ENCODE measurements around the gene MAML3.

MAML3 gene

DNA sequence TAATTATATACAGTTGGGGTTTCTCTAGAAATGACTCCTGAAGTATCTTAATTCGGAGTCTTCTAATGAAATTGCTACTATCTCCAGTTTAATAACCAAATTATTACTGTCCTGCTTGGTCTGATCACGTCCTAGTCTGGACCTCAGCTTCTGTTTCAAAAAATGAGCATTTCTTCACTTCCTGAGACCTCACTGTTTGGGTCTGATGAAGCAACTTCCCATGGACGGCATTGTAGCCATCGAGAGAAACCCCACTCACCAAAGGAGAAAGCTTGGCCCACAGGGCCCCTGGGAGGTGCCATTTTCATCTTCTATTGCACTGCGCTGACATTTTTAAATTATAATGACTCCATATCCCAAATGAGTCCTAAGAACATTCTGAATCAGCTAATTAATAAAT, 310.3 kb downstream of the MAML3 start:
- Histone ChIP-seq H3K9me3 (ENCODE audit: low read length) (no peaks in the 10 kb centered on the region), H3K79me2 (ENCODE audit: insufficient read depth, low read length) (no peaks in the 10 kb centered on the region), H3K4me1 (ENCODE audit: insufficient read depth, low read length, severe bottlenecking) (no peaks in the 10 kb centered on the region), H3K27ac (ENCODE audit: low read depth, low read length, poor library complexity, severe bottlenecking) (no peak overlapping the region), H3K36me3 (ENCODE audit: insufficient read depth, low read length) (no peaks in the 10 kb centered on the region), H3K4me3 (ENCODE audit: low read depth, low read length, poor library complexity, severe bottlenecking) (no peak overlapping the region), H3F3A (ENCODE audit: insufficient read depth, low read length) (no peaks in the 10 kb centered on the region), H3K9ac (ENCODE audit: low read length) (no peak overlapping the region), H3K9me2 (ENCODE audit: low read depth, low read length) (no peaks in the 10 kb centered on the region), H2AFZ (ENCODE audit: low read length) (no peak overlapping the region), H4K20me1 (ENCODE audit: insufficient read depth, low read length) (no peaks in the 10 kb centered on the region), H3K27me3 (ENCODE audit: insufficient read depth, low read length) (no peaks in the 10 kb centered on the region), H3K4me2 (ENCODE audit: low read length) (no peak overlapping the region)
- TF ChIP-seq, protein P1, sequence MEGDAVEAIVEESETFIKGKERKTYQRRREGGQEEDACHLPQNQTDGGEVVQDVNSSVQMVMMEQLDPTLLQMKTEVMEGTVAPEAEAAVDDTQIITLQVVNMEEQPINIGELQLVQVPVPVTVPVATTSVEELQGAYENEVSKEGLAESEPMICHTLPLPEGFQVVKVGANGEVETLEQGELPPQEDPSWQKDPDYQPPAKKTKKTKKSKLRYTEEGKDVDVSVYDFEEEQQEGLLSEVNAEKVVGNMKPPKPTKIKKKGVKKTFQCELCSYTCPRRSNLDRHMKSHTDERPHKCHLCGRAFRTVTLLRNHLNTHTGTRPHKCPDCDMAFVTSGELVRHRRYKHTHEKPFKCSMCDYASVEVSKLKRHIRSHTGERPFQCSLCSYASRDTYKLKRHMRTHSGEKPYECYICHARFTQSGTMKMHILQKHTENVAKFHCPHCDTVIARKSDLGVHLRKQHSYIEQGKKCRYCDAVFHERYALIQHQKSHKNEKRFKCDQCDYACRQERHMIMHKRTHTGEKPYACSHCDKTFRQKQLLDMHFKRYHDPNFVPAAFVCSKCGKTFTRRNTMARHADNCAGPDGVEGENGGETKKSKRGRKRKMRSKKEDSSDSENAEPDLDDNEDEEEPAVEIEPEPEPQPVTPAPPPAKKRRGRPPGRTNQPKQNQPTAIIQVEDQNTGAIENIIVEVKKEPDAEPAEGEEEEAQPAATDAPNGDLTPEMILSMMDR (IDR thresholded peaks at IDR 0.05; ENCODE audit: low read length), result no peak
- no peak for TF ChIP-seq EZH2 (IDR thresholded peaks at IDR 0.05; ENCODE audit: borderline replicate concordance, low read length)

DNA sequence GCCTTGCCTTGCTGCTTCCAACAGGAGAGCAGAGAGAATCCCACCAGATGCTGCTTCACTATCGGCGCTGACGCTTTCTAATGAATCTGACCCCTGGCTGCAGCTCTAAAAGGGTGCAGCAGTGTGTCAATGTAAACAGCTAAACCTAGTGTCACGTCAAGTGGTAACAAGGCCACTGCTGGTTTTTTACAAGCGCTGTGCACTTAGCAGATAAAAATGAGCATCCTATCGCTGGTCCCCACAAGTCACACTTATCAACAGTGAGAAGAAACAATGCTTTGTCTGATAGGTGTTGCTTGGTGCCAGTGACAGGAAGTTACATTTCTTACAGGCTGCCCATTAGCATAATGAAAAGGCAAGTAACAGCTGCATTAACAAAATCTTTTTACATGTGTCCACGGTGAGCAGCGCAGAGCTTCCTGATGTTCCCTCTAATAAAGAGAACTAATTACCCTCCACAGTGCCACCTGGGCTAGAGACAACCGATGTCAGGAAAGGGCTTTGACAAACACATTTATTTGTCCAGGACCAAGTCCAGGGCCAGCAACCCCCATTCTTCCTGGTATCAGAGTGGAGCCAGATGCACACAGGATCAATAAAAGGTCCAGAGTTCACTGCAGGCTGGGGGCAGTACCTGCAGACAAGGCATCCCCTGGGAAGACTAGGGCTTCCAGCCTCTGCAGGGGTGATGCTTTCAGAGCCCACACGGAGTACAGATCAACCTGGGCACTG, 312.4 kb downstream of the MAML3 start:
- Histone ChIP-seq H2AFZ (ENCODE audit: low read length) (no peak overlapping the region), H3K4me2 (ENCODE audit: low read length) (no peak overlapping the region), H3K4me3 (ENCODE audit: low read depth, low read length, poor library complexity, severe bottlenecking) (no peak overlapping the region), H3K27ac (ENCODE audit: low read depth, low read length, poor library complexity, severe bottlenecking) (no peak overlapping the region), H3K9me2 (ENCODE audit: low read depth, low read length) (no peaks in the 10 kb centered on the region), H3K9ac (ENCODE audit: low read length) (no peak overlapping the region), H3K79me2 (ENCODE audit: insufficient read depth, low read length) (no peaks in the 10 kb centered on the region), H4K20me1 (ENCODE audit: insufficient read depth, low read length) (no peaks in the 10 kb centered on the region), H3F3A (ENCODE audit: insufficient read depth, low read length) (no peaks in the 10 kb centered on the region), H3K4me1 (ENCODE audit: insufficient read depth, low read length, severe bottlenecking) (no peaks in the 10 kb centered on the region), H3K9me3 (ENCODE audit: low read length) (no peaks in the 10 kb centered on the region), H3K36me3 (ENCODE audit: insufficient read depth, low read length) (no peaks in the 10 kb centered on the region), H3K27me3 (ENCODE audit: insufficient read depth, low read length) (no peaks in the 10 kb centered on the region)
- TF ChIP-seq, protein P1 (IDR thresholded peaks at IDR 0.05; ENCODE audit: low read length), result no peak
- TF ChIP-seq EZH2 (IDR thresholded peaks at IDR 0.05; ENCODE audit: borderline replicate concordance, low read length), result no peak

DNA sequence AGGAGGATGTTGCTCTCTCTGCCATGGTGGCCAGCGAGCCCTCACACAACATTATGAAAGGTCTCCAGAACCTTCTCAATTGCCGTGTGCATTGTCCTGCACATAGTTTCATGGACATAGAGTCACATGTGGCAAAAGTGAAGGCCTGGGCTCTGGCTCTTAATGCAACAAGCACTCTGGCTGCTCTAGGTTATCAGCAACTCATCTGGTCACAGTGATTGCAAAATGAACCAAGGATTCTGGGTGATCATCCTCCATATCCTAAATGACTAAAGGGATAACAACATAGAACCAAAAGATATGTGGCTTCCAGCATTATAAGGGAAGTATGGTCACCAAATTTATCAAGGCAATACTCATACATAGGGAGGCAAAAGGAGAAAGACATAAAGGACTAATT, 313.2 kb downstream of the MAML3 start:
- Histone ChIP-seq H3K4me2 (ENCODE audit: low read length) (no peak overlapping the region), H3K79me2 (ENCODE audit: insufficient read depth, low read length) (no peaks in the 10 kb centered on the region), H3K4me1 (ENCODE audit: insufficient read depth, low read length, severe bottlenecking) (no peaks in the 10 kb centered on the region), H3K9me2 (ENCODE audit: low read depth, low read length) (no peaks in the 10 kb centered on the region), H3K9me3 (ENCODE audit: low read length) (no peaks in the 10 kb centered on the region), H4K20me1 (ENCODE audit: insufficient read depth, low read length) (no peaks in the 10 kb centered on the region), H3K27ac (ENCODE audit: low read depth, low read length, poor library complexity, severe bottlenecking) (no peak overlapping the region), H3F3A (ENCODE audit: insufficient read depth, low read length) (no peaks in the 10 kb centered on the region), H3K27me3 (ENCODE audit: insufficient read depth, low read length) (no peaks in the 10 kb centered on the region), H3K4me3 (ENCODE audit: low read depth, low read length, poor library complexity, severe bottlenecking) (no peak overlapping the region), H3K9ac (ENCODE audit: low read length) (no peak overlapping the region), H2AFZ (ENCODE audit: low read length) (no peak overlapping the region), H3K36me3 (ENCODE audit: insufficient read depth, low read length) (no peaks in the 10 kb centered on the region)
- TF ChIP-seq, protein P1 (IDR thresholded peaks at IDR 0.05; ENCODE audit: low read length), result no peak
- TF ChIP-seq EZH2 (IDR thresholded peaks at IDR 0.05; ENCODE audit: borderline replicate concordance, low read length), result no peak
